K562 (cell line): ENCODE data around the gene NEURL1. TPM values are rescaled to one million over a fixed set of nuclear protein-coding genes. Genes with fewer than 3 reads are reported as not detected.
A peak's percentile ranks its signal among the peaks of the same experiment; 100 is the strongest.

ENCODE experiments used
- ATAC-seq: fragments of 200-7000 bp; cut with Tn5 transposase; 3 replicates; pipeline ENCODE4 v1.9.1; 2020; ENCODE audit warnings: moderate library complexity
- BruUV-seq: library from RNA; stranded (reverse); fragments of 400-500 nt; replicated peaks from 2 replicates; lab custom pipeline; 2021; lab: Mats Ljungman, UMichigan
- CTCF ChIA-PET: fragments of 300-600 bp; formaldehyde crosslinking; extraction: SDS; loops from one replicate; lab custom pipeline; 2021; ENCODE audit warnings: low intra/inter-chr PET ratio; lab: Yijun Ruan, JAX
- POLR2A ChIA-PET: fragments of 300-600, 350-650 bp; sonication (Branson Sonifier 250); formaldehyde crosslinking; extraction: SDS; loops from one replicate; lab custom pipeline; 2021; ENCODE audit warnings: antibody characterized with exemption, inconsistent platforms; lab: Yijun Ruan, JAX
- DNase-seq, 4 experiments: peaks; one replicate each; pipeline versions ENCODE4 v3.0.0 to v3.0.0-alpha.2; 2011 to 2018; ENCODE audit warnings: low spot score in 3 of 4, mixed read lengths in 3 of 4; ENCODE audit errors: extremely low read depth in 1 of 4
- FAIRE-seq: peaks from 2 replicates; lab custom pipeline; 2011; peaks lifted over from hg19 to GRCh38; lab: Jason Lieb, UNC
- H2AFZ ChIP-seq: 2 replicates; pipeline ENCODE4 v1.6.0; 2011; ENCODE audit warnings: low read depth, low read length, control low read depth, inconsistent platforms
- H3K27ac ChIP-seq: fragments of 200-600 bp; 3 replicates; pipeline ENCODE4 v1.8.0; 2011; ENCODE audit warnings: low read depth, mild to moderate bottlenecking, control low read depth, inconsistent platforms, low read length, moderate library complexity, mixed read lengths; ENCODE audit errors: extremely low read depth
- H3K27me3 ChIP-seq, 2 experiments: fragments of 300-600 bp in 1 of 2; 2 replicates in 1 of 2; 3 replicates in 1 of 2; pipeline versions ENCODE4 v1.6.0 to v1.8.0; 2011; ENCODE audit warnings: inconsistent platforms in 2 of 2, low read length in 2 of 2, mild to moderate bottlenecking in 1 of 2, mixed read lengths in 1 of 2, moderate library complexity in 1 of 2; ENCODE audit not compliant: control insufficient read depth in 2 of 2, insufficient read depth in 2 of 2
- H3K36me3 ChIP-seq: fragments of 300-600 bp; 3 replicates; pipeline ENCODE4 v1.8.0; 2011; ENCODE audit warnings: mild to moderate bottlenecking, low read length, inconsistent platforms; ENCODE audit not compliant: control insufficient read depth, insufficient read depth
- H3K4me1 ChIP-seq, 2 experiments: fragments of 200-600 bp in 1 of 2; replicated peaks in 1 of 2; 2 replicates in 1 of 2; 3 replicates in 1 of 2; pipeline versions ENCODE4 v1.5.1 to v1.8.0; 2011; ENCODE audit warnings: inconsistent platforms in 2 of 2, low read length in 2 of 2, mild to moderate bottlenecking in 1 of 2, mixed read lengths in 1 of 2, moderate library complexity in 1 of 2; ENCODE audit not compliant: control insufficient read depth in 2 of 2, insufficient read depth in 2 of 2
- H3K4me2 ChIP-seq: 2 replicates; pipeline ENCODE4 v1.6.1; 2011; ENCODE audit warnings: low read length, control low read depth, inconsistent platforms, mixed read lengths; ENCODE audit not compliant: insufficient read depth
- H3K4me3 ChIP-seq: fragments of 200-600 bp; sonication (generic), shearing (Covaris generic); 2 replicates; pipeline ENCODE4 v1.5.1; 2016; ENCODE audit warnings: control low read depth, inconsistent platforms
- H3K79me2 ChIP-seq: fragments of 200-600 bp; 3 replicates; pipeline ENCODE4 v1.8.0; 2011; ENCODE audit warnings: low read length, inconsistent platforms; ENCODE audit not compliant: control insufficient read depth, insufficient read depth
- H3K9ac ChIP-seq, 2 experiments: 2 replicates each; pipeline versions ENCODE4 v1.6.0 to v1.6.1; 2011; ENCODE audit warnings: low read depth in 2 of 2, low read length in 2 of 2, control low read depth in 1 of 2, inconsistent platforms in 1 of 2, mild to moderate bottlenecking in 1 of 2, mixed read lengths in 1 of 2; ENCODE audit not compliant: insufficient read depth in 1 of 2
- H3K9me1 ChIP-seq: one replicate; pipeline ENCODE4 v1.6.0; 2011; ENCODE audit warnings: inconsistent platforms, mild to moderate bottlenecking, low read length, moderate library complexity; ENCODE audit not compliant: control insufficient read depth, insufficient read depth
- H3K9me3 ChIP-seq: replicated peaks from 2 replicates; pipeline ENCODE4 v1.5.1; 2011; ENCODE audit warnings: low read depth, low read length, inconsistent platforms; ENCODE audit not compliant: control insufficient read depth, insufficient read depth
- H4K20me1 ChIP-seq: replicated peaks from 2 replicates; pipeline ENCODE4 v1.6.1; 2011; ENCODE audit warnings: low read length, inconsistent platforms, mixed read lengths; ENCODE audit not compliant: control insufficient read depth, insufficient read depth
- ASH1L ChIP-seq: fragments of 450-650 bp; IDR thresholded peaks from 2 replicates; pipeline ENCODE4 v1.6.1; 2018; ENCODE audit warnings: borderline replicate concordance, mild to moderate bottlenecking, low read depth; ENCODE audit not compliant: partially characterized antibody
- BCL6 ChIP-seq: fragments of 250-450 bp; sonication (Bioruptor Pico); IDR thresholded peaks from 2 replicates; pipeline ENCODE4 v1.4.0; 2020
- BRD9 ChIP-seq: fragments of 450-650 bp; IDR thresholded peaks from 2 replicates; pipeline ENCODE4 v1.6.1; 2018; ENCODE audit warnings: low read depth; ENCODE audit not compliant: partially characterized antibody
- CBX5 ChIP-seq: IDR thresholded peaks from 2 replicates; pipeline ENCODE4 v1.6.1; 2014; ENCODE audit warnings: low read depth, borderline replicate concordance
- DMBX1 ChIP-seq: fragments of 250-450 bp; sonication (Bioruptor Pico); IDR thresholded peaks from 2 replicates; pipeline ENCODE4 v1.8.0; 2022; ENCODE audit warnings: inconsistent platforms, mild to moderate bottlenecking, moderate library complexity, borderline replicate concordance
- GTF2A2 ChIP-seq: IDR thresholded peaks from 2 replicates; pipeline ENCODE4 v1.6.1; 2016; ENCODE audit warnings: mild to moderate bottlenecking, missing genetic modification characterization, missing compliant biosample characterization
- KLF1 ChIP-seq: fragments of 450-650 bp; IDR thresholded peaks from 2 replicates; pipeline ENCODE4 v1.6.1; 2016; ENCODE audit warnings: missing genetic modification characterization, missing compliant biosample characterization
- KLF16 ChIP-seq: IDR thresholded peaks from 2 replicates; pipeline ENCODE4 v1.6.1; 2016; ENCODE audit warnings: antibody characterized with exemption
- MTA3 ChIP-seq: fragments of 450-650 bp; formaldehyde crosslinking; IDR thresholded peaks from 2 replicates; pipeline ENCODE4 v1.6.1; 2017; ENCODE audit warnings: mild to moderate bottlenecking, borderline replicate concordance
- MYBL2 ChIP-seq, 2 experiments: fragments of 450-650 bp in 1 of 2; sonication (generic) in 1 of 2; formaldehyde crosslinking in 1 of 2; IDR thresholded peaks; 2 replicates each; pipeline versions ENCODE4 v1.6.1 to v1.8.1; 2017 to 2022; ENCODE audit warnings: borderline replicate concordance in 1 of 2, inconsistent platforms in 1 of 2, low read depth in 1 of 2, mild to moderate bottlenecking in 1 of 2, missing genetic modification reagents in 1 of 2, moderate library complexity in 1 of 2
- POLR2AphosphoS2 ChIP-seq: IDR thresholded peaks from 2 replicates; pipeline ENCODE4 v1.6.1; 2012; ENCODE audit warnings: low read length, improper control_type of control experiment
- ZBTB26 ChIP-seq: fragments of 450-650 bp; formaldehyde crosslinking; IDR thresholded peaks from 2 replicates; pipeline ENCODE4 v1.4.0; 2022; ENCODE audit warnings: missing genetic modification characterization
- ZNF407 ChIP-seq: fragments of 450-650 bp; IDR thresholded peaks from 2 replicates; pipeline ENCODE4 v1.6.1; 2016; ENCODE audit warnings: low read depth
- ZNF76 ChIP-seq: fragments of 250-450 bp; sonication (Bioruptor Pico); IDR thresholded peaks from 2 replicates; pipeline ENCODE4 v1.4.0; 2020; ENCODE audit warnings: mild to moderate bottlenecking, moderate library complexity, borderline replicate concordance
- ZNF785 ChIP-seq: fragments of 250-450 bp; sonication (Bioruptor Pico); IDR thresholded peaks from 2 replicates; pipeline ENCODE4 v1.4.0; 2020; ENCODE audit warnings: mild to moderate bottlenecking
- WGBS: fragments of 100-300 bp; shearing (Covaris generic); methylation state at CpG from one replicate; pipeline ENCODE4 v1.1.6; 2016; ENCODE audit warnings: low coverage, mixed read lengths; ENCODE audit not compliant: insufficient coverage; ENCODE audit errors: missing lambda C conversion rate; 5-methylcytosine and 5-hydroxymethylcytosine counted together
- in situ Hi-C: fragments of 300-500 bp; cut with MboI; formaldehyde crosslinking; loops from 4 replicates; pipeline ENCODE4 v1.15.0; 2018; ENCODE audit warnings: inconsistent platforms, mixed read lengths
- intact Hi-C: fragments of 100-400 bp; cut with micrococcal nuclease; formaldehyde crosslinking; loops from 2 replicates; pipeline ENCODE4 v1.14.2; 2022
- polyA plus RNA-seq, 8 experiments: library from polyadenylated mRNA; depleted of rRNA in 4 of 8; stranded (reverse) in 5 of 8; unstranded in 3 of 8; fragments of >200 nt; fragmentation: Nextera tagmentation in 2 of 8; fragmentation: Illumina TruSeq in 1 of 8; extraction: Ambion mirVana in 2 of 8; extraction: Trizol in 1 of 8; gene quantifications; 2 replicates each; pipeline versions ENCODE4 v1.2.1 to v1.2.3, GENCODE V29; 2011 to 2014; ENCODE audit warnings: inconsistent platforms in 1 of 8, missing spikeins in 1 of 8
- total RNA-seq, 7 experiments: library from RNA; depleted of rRNA in 6 of 7; stranded (reverse); fragments of >200 nt in 6 of 7; fragmentation: Illumina TruSeq in 2 of 7; extraction: Trizol in 2 of 7; gene quantifications; 2 replicates each; pipeline versions ENCODE4 v1.2.1 to v1.2.3, GENCODE V29; 2011 to 2021; ENCODE audit warnings: low replicate concordance in 1 of 7

Gene NEURL1
- total and polyA plus RNA-seq, 9 of the 15 experiments (the other 6 are each of a cell fraction or from before 2014, with no cell fraction given): 0.01 to 0.45 (median 0.16) TPM; not detected in 5

GRCh38 chr10:103599211-103599610, 105.7 kb downstream of the NEURL1 start:
- FAIRE-seq (no peak), DNase-seq (no peak), ATAC-seq (peak; percentile 56)
- H3K9ac ChIP-seq: no peak overlapping the region
- H3K27ac ChIP-seq: no peak overlapping the region
- H3K4me2 ChIP-seq: no peak overlapping the region
- no peaks in the 10 kb centered on the region for H3K79me2 ChIP-seq
- POLR2A ChIA-PET: no interaction called here
- CTCF ChIA-PET: interaction anchor here (1.3 to 3.6 kb wide), 2 partner anchors 87 to 107 kb away, joined by 7 to 25 read pairs; no protein-coding TSS in a partner anchor
- H2AFZ ChIP-seq: no peak overlapping the region
- WGBS: 51% methylated on average over 2 of the region's 3 CpGs
- no peaks in the 10 kb centered on the region for H4K20me1 ChIP-seq
- H3K36me3 ChIP-seq: no peaks in the 10 kb centered on the region; the same call in 2 of the 3 replicates
- no peaks in the 10 kb centered on the region for H3K9me1 ChIP-seq
- H3K27me3 ChIP-seq: no peaks in the 10 kb centered on the region
- no peaks in the 10 kb centered on the region for H3K9me3 ChIP-seq
- in situ Hi-C loops: loop anchor here (25.0 kb wide), 1 partner anchor 263 kb away; the partner anchor contains the start of gene SH3PXD2A
- intact Hi-C loops: loop anchor here (1.0 to 5.0 kb wide), 2 partner anchors 87 to 263 kb away; no protein-coding TSS in a partner anchor
- H3K4me1 ChIP-seq: no peaks in the 10 kb centered on the region; a peak in 1 of 5 replicates
- no TSS peak for BruUV-seq
- H3K4me3 ChIP-seq: no peak overlapping the region
- TF ChIP-seq ZNF407 (no peak), MYBL2 (IDR thresholded peaks at IDR 0.05; ENCODE audit: low read depth) (no peak), MYBL2 (CRISPR knock-in tag; IDR thresholded peaks at IDR 0.05; ENCODE audit: borderline replicate concordance) (no peak), ZNF76 (CRISPR knock-in tag) (no peak), BRD9 (no peak), DMBX1 (CRISPR knock-in tag) (no peak), KLF1 (no peak), GTF2A2 (no peak), KLF16 (no peak), CBX5 (no peak), ASH1L (no peak), ZNF785 (CRISPR knock-in tag) (no peak), MTA3 (no peak), BCL6 (CRISPR knock-in tag) (no peak), ZBTB26 (no peak), POLR2AphosphoS2 (no peak)
